HUES64 (cell line): ENCODE measurements around the gene CD99L2. TPM values are rescaled to one million over a fixed set of nuclear protein-coding genes. Genes with fewer than 3 reads are reported as not detected.

Source experiments
- H3K27ac ChIP-seq: 2 replicates; pipeline ENCODE4 v1.7.0; 2013; ENCODE audit warnings: low read depth, low read length, inconsistent platforms
- H3K27me3 ChIP-seq: 2 replicates; pipeline ENCODE4 v1.6.1; 2013; ENCODE audit warnings: mild to moderate bottlenecking, low read length; ENCODE audit not compliant: insufficient read depth
- H3K36me3 ChIP-seq: 2 replicates; pipeline ENCODE4 v1.6.1; 2013; ENCODE audit warnings: mild to moderate bottlenecking, low read length; ENCODE audit not compliant: insufficient read depth
- H3K4me1 ChIP-seq: 2 replicates; pipeline ENCODE4 v1.6.1; 2013; ENCODE audit warnings: mild to moderate bottlenecking, low read length, moderate library complexity; ENCODE audit not compliant: insufficient read depth
- H3K4me3 ChIP-seq: 2 replicates; pipeline ENCODE4 v1.5.1; 2013; ENCODE audit warnings: mild to moderate bottlenecking, low read length, moderate library complexity
- H3K9ac ChIP-seq: 2 replicates; pipeline ENCODE4 v1.6.1; 2013; ENCODE audit warnings: mild to moderate bottlenecking, low read depth, low read length
- H3K9me3 ChIP-seq: 2 replicates; pipeline ENCODE4 v1.6.1; 2013; ENCODE audit warnings: low read depth, low read length; ENCODE audit not compliant: insufficient read depth
- WGBS: fragments of 150-250, 120-280 bp; methylation state at CpG from one replicate; pipeline ENCODE4 v1.1.7; 2013; ENCODE audit warnings: missing lambda C conversion rate; 5-methylcytosine and 5-hydroxymethylcytosine counted together
- polyA plus RNA-seq, 2 experiments: library from polyadenylated mRNA; stranded (reverse); fragments of 50-300 nt; gene quantifications; one replicate each; pipeline ENCODE4 v1.2.3, GENCODE V29; 2013

Gene CD99L2
- 12.0 TPM for polyA plus RNA-seq (2013, experiment 1 of 2)
- 14.8 TPM for polyA plus RNA-seq (2013, experiment 2 of 2)

GRCh38 chrX:150898343-150899190 is at the start of gene CD99L2:
TSS of gene CD99L2 (minus strand) at chrX:150898668. CDS start at chrX:150898588, 80 bp downstream.
- H3K27ac ChIP-seq, result peak within 1 kb of the TSS; percentile 78; the same call in 1 of the 2 replicates
- peak within 1 kb of the TSS; percentile 90 for H3K9ac ChIP-seq
- H3K9me3 ChIP-seq, result no peaks in the 10 kb centered on the region
- peaks cover 11% of the 10 kb centered on the region; the same call in 1 of the 2 replicates for H3K27me3 ChIP-seq
- peak within 1 kb of the TSS; percentile 80 for H3K4me3 ChIP-seq
- H3K36me3 ChIP-seq, result no peaks in the 10 kb centered on the region
- H3K4me1 ChIP-seq, result peaks cover 31% of the 10 kb centered on the region
- WGBS, result under 1% methylated on average over 95 of the region's 95 CpGs

GRCh38 chrX:150944233-150944632 is 45.8 kb upstream of the CD99L2 start:
- no peaks in the 10 kb centered on the region for H3K4me1 ChIP-seq
- H3K27me3 ChIP-seq, result no peaks in the 10 kb centered on the region
- no peaks in the 10 kb centered on the region for H3K9me3 ChIP-seq
- no peak overlapping the region for H3K27ac ChIP-seq
- no peaks in the 10 kb centered on the region for H3K36me3 ChIP-seq
- no peak overlapping the region for H3K4me3 ChIP-seq
- H3K9ac ChIP-seq, result no peak overlapping the region
- WGBS, result 59% methylated on average over 3 of the region's 3 CpGs

GRCh38 chrX:150942942-150943594 is 44.6 kb upstream of the CD99L2 start:
- H3K27me3 ChIP-seq, result no peaks in the 10 kb centered on the region
- no peaks in the 10 kb centered on the region for H3K9me3 ChIP-seq
- no peak overlapping the region for H3K9ac ChIP-seq
- no peaks in the 10 kb centered on the region for H3K4me1 ChIP-seq
- no peaks in the 10 kb centered on the region for H3K36me3 ChIP-seq
- WGBS, result 86% methylated on average over 8 of the region's 9 CpGs
- no peak overlapping the region for H3K27ac ChIP-seq
- no peak overlapping the region for H3K4me3 ChIP-seq

GRCh38 chrX:150941580-150941979 is 43.1 kb upstream of the CD99L2 start:
- Histone ChIP-seq H3K27me3 (no peaks in the 10 kb centered on the region), H3K9me3 (no peaks in the 10 kb centered on the region), H3K27ac (no peak overlapping the region), H3K9ac (no peak overlapping the region), H3K36me3 (no peaks in the 10 kb centered on the region), H3K4me1 (no peaks in the 10 kb centered on the region), H3K4me3 (no peak overlapping the region)
- WGBS, result 64% methylated on average over 2 of the region's 2 CpGs

- H3K4me1 ChIP-seq, result no peaks in the 10 kb centered on the region
- H3K9ac ChIP-seq, result no peak overlapping the region
- WGBS, result 75% methylated on average over 9 of the region's 9 CpGs
- no peaks in the 10 kb centered on the region for H3K9me3 ChIP-seq
- no peaks in the 10 kb centered on the region for H3K36me3 ChIP-seq
- H3K27me3 ChIP-seq, result no peaks in the 10 kb centered on the region
- no peak overlapping the region for H3K27ac ChIP-seq
- no peak overlapping the region for H3K4me3 ChIP-seq
Observed at GRCh38 chrX:150940844-150941495, 42.5 kb upstream of the CD99L2 start.

GRCh38 chrX:150936556-150936955 is 38.1 kb upstream of the CD99L2 start:
- Histone ChIP-seq H3K27me3 (no peaks in the 10 kb centered on the region), H3K36me3 (no peaks in the 10 kb centered on the region), H3K27ac (no peak overlapping the region), H3K4me3 (no peak overlapping the region), H3K4me1 (peaks cover 18% of the 10 kb centered on the region; the same call in 1 of the 2 replicates), H3K9me3 (no peaks in the 10 kb centered on the region), H3K9ac (no peak overlapping the region)
- 78% methylated on average over 6 of the region's 6 CpGs for WGBS

GRCh38 chrX:150935467-150935866 is 37.0 kb upstream of the CD99L2 start:
- no peak overlapping the region for H3K4me3 ChIP-seq
- no peak overlapping the region for H3K27ac ChIP-seq
- H3K27me3 ChIP-seq, result no peaks in the 10 kb centered on the region
- H3K4me1 ChIP-seq, result peaks cover 18% of the 10 kb centered on the region; the same call in 1 of the 2 replicates
- H3K36me3 ChIP-seq, result no peaks in the 10 kb centered on the region
- H3K9me3 ChIP-seq, result no peaks in the 10 kb centered on the region
- 81% methylated on average over 7 of the region's 7 CpGs for WGBS
- no peak overlapping the region for H3K9ac ChIP-seq

GRCh38 chrX:150934453-150934852 is 36.0 kb upstream of the CD99L2 start:
- WGBS, result 8% methylated on average over 5 of the region's 5 CpGs
- H3K9me3 ChIP-seq, result no peaks in the 10 kb centered on the region
- H3K27ac ChIP-seq, result peak overlapping the region; percentile 39; the same call in 1 of the 2 replicates
- H3K4me3 ChIP-seq, result no peak overlapping the region
- H3K9ac ChIP-seq, result 0 out of 2 replicates have a peak overlapping the region, but pooled peaks have one; percentile 24
- H3K4me1 ChIP-seq, result peaks cover 18% of the 10 kb centered on the region; the same call in 1 of the 2 replicates
- no peaks in the 10 kb centered on the region for H3K27me3 ChIP-seq
- H3K36me3 ChIP-seq, result no peaks in the 10 kb centered on the region

- peak overlapping the region; percentile 39; the same call in 1 of the 2 replicates for H3K27ac ChIP-seq
- H3K4me1 ChIP-seq, result peaks cover 18% of the 10 kb centered on the region; the same call in 1 of the 2 replicates
- H3K27me3 ChIP-seq, result no peaks in the 10 kb centered on the region
- H3K9me3 ChIP-seq, result no peaks in the 10 kb centered on the region
- H3K9ac ChIP-seq, result no peak overlapping the region
- H3K36me3 ChIP-seq, result no peaks in the 10 kb centered on the region
- no peak overlapping the region for H3K4me3 ChIP-seq
- 35% methylated on average over 5 of the region's 5 CpGs for WGBS
Observed at GRCh38 chrX:150933945-150934350, 35.5 kb upstream of the CD99L2 start.

- H3K4me3 ChIP-seq, result no peak overlapping the region
- no peak overlapping the region for H3K9ac ChIP-seq
- H3K36me3 ChIP-seq, result no peaks in the 10 kb centered on the region
- 100% methylated on average over 1 of the region's 2 CpGs for WGBS
- H3K27ac ChIP-seq, result no peak overlapping the region
- 0 out of 2 replicates have a peak, but pooled peaks cover under 1% of the 10 kb centered on the region for H3K9me3 ChIP-seq
- no peaks in the 10 kb centered on the region for H3K27me3 ChIP-seq
- peaks cover 11% of the 10 kb centered on the region for H3K4me1 ChIP-seq
Observed at GRCh38 chrX:150929058-150929457, 30.6 kb upstream of the CD99L2 start.
